ENCODE data around the gene MGAM2.

MGAM2 gene

GRCh38 chr7:142250705-142251104, 139.2 kb downstream of the MGAM2 start:
- H3K9ac ChIP-seq (ENCODE audit: low read length), result no peak overlapping the region
- H3K4me3 ChIP-seq (ENCODE audit: low read length), result no peak overlapping the region
- no peaks in the 10 kb centered on the region for H3K4me1 ChIP-seq (ENCODE audit: control insufficient read depth, insufficient read depth, low read length)
- no peaks in the 10 kb centered on the region for H3K27me3 ChIP-seq (ENCODE audit: control insufficient read depth, insufficient read depth, low read length)
- no peaks in the 10 kb centered on the region for H3K36me3 ChIP-seq (ENCODE audit: control insufficient read depth, insufficient read depth, low read length)
- no peaks in the 10 kb centered on the region for H3K9me3 ChIP-seq (ENCODE audit: control insufficient read depth, low read length)

GRCh38 chr7:142257958-142258357, 146.4 kb downstream of the MGAM2 start, which contains the start of gene PRSS58:
Gene PRSS58 (minus strand): TSS chr7:142258058. CDS start chr7:142257707, 351 bp downstream.
- no peaks in the 10 kb centered on the region for H3K36me3 ChIP-seq (ENCODE audit: control insufficient read depth, insufficient read depth, low read length)
- no peak within 1 kb of the TSS for H3K4me3 ChIP-seq (ENCODE audit: low read length)
- H3K27me3 ChIP-seq (ENCODE audit: control insufficient read depth, insufficient read depth, low read length), result no peaks in the 10 kb centered on the region
- H3K9me3 ChIP-seq (ENCODE audit: control insufficient read depth, low read length), result no peaks in the 10 kb centered on the region
- no peaks in the 10 kb centered on the region for H3K4me1 ChIP-seq (ENCODE audit: control insufficient read depth, insufficient read depth, low read length)
- H3K9ac ChIP-seq (ENCODE audit: low read length), result no peak within 1 kb of the TSS

GRCh38 chr7:142263598-142264380, 152.3 kb downstream of the MGAM2 start:
- no peak overlapping the region for H3K9ac ChIP-seq (ENCODE audit: low read length)
- no peaks in the 10 kb centered on the region for H3K36me3 ChIP-seq (ENCODE audit: control insufficient read depth, insufficient read depth, low read length)
- H3K27me3 ChIP-seq (ENCODE audit: control insufficient read depth, insufficient read depth, low read length), result no peaks in the 10 kb centered on the region
- no peaks in the 10 kb centered on the region for H3K4me1 ChIP-seq (ENCODE audit: control insufficient read depth, insufficient read depth, low read length)
- H3K4me3 ChIP-seq (ENCODE audit: low read length), result no peak overlapping the region
- H3K9me3 ChIP-seq (ENCODE audit: control insufficient read depth, low read length), result no peaks in the 10 kb centered on the region

Data from mucosa of stomach (tissue), 1 donor.